Caki2 (cell line): Measurements from ENCODE around the gene GSTM1. TPM values are rescaled to one million over a fixed set of nuclear protein-coding genes. Genes with fewer than 3 reads are reported as not detected.

ENCODE experiments used
- DNase-seq: peaks from one replicate; pipeline ENCODE4 v3.0.0-alpha.2; 2015; ENCODE audit warnings: low read depth
- in situ Hi-C: cut with HindIII; loops from 2 replicates; pipeline ENCODE4 v1.10.0; 2016; ENCODE audit warnings: low sequenced_read_pairs, low pct_unique_long_range_greater_than_20kb, mixed read lengths
- total RNA-seq: library from RNA; depleted of rRNA; stranded (reverse); fragments of >200 nt; shearing (Covaris generic); gene quantifications from 2 replicates; pipeline ENCODE4 v1.2.3, GENCODE V29; 2014; ENCODE audit warnings: low replicate concordance; rRNA removed

Gene GSTM1
- total RNA-seq, result not detected in 2 replicates

GRCh38 chr1:109687641-109688499, at the start of gene GSTM1:
Gene GSTM1, plus strand, starts transcription at chr1:109687817. Its CDS starts 57 bp downstream, at chr1:109687874.
- in situ Hi-C loops, result no loop called here
- no peak for DNase-seq

GRCh38 chr1:109639063-109639840, 48.4 kb upstream of the GSTM1 start:
- no peak for DNase-seq
- in situ Hi-C loops, result no loop called here

- DNase-seq, result no peak
- in situ Hi-C loops, result no loop called here
Observed at GRCh38 chr1:109639841-109640184, 47.8 kb upstream of the GSTM1 start.

- in situ Hi-C loops, result no loop called here
- peak; percentile 34 for DNase-seq
Observed at GRCh38 chr1:109640285-109640865, 47.2 kb upstream of the GSTM1 start.

- DNase-seq, result no peak
- in situ Hi-C loops, result no loop called here
Observed at GRCh38 chr1:109641078-109641740, 46.4 kb upstream of the GSTM1 start.

- in situ Hi-C loops, result no loop called here
- no peak for DNase-seq
Observed at GRCh38 chr1:109641861-109642260, 45.8 kb upstream of the GSTM1 start.

GRCh38 chr1:109642626-109643025, 45.0 kb upstream of the GSTM1 start:
- DNase-seq, result no peak
- in situ Hi-C loops, result no loop called here

GRCh38 chr1:109643385-109644230, 44.0 kb upstream of the GSTM1 start:
- in situ Hi-C loops, result no loop called here
- DNase-seq, result no peak

- DNase-seq, result no peak
- in situ Hi-C loops, result no loop called here
Observed at GRCh38 chr1:109644670-109645069, 42.9 kb upstream of the GSTM1 start.

- in situ Hi-C loops, result no loop called here
- DNase-seq, result peak; percentile 23
Observed at GRCh38 chr1:109649491-109649914, 38.1 kb upstream of the GSTM1 start.

GRCh38 chr1:109650609-109651008, 37.0 kb upstream of the GSTM1 start:
- in situ Hi-C loops, result no loop called here
- DNase-seq, result no peak

GRCh38 chr1:109652402-109652801, 35.2 kb upstream of the GSTM1 start:
- DNase-seq, result no peak
- in situ Hi-C loops, result no loop called here

- no peak for DNase-seq
- in situ Hi-C loops, result no loop called here
Observed at GRCh38 chr1:109653306-109653705, 34.3 kb upstream of the GSTM1 start.

GRCh38 chr1:109654519-109654918, 33.1 kb upstream of the GSTM1 start:
- in situ Hi-C loops, result no loop called here
- no peak for DNase-seq

GRCh38 chr1:109655615-109656519, 31.8 kb upstream of the GSTM1 start, which contains the start of gene GSTM4:
Gene GSTM4, plus strand, starts transcription at chr1:109656099. Its CDS starts 291 bp downstream, at chr1:109656390.
- DNase-seq, result peak; percentile 68
- in situ Hi-C loops, result no loop called here

GRCh38 chr1:109657395-109657794, 30.2 kb upstream of the GSTM1 start:
- no peak for DNase-seq
- in situ Hi-C loops, result no loop called here

GRCh38 chr1:109657970-109658369, 29.6 kb upstream of the GSTM1 start:
- in situ Hi-C loops, result no loop called here
- no peak for DNase-seq
